WI38 (cell line): Measurements from ENCODE around the gene MLN.

Experiments used
- H3K4me3 ChIP-seq: 2 replicates; pipeline ENCODE4 v1.5.1; 2011; ENCODE audit warnings: low read depth, mild to moderate bottlenecking, control low read depth, low read length
- CTCF ChIP-seq: IDR thresholded peaks from 2 replicates; pipeline ENCODE4 v1.5.1; 2012; ENCODE audit warnings: low read depth, mild to moderate bottlenecking, control low read depth, low read length

The MLN gene

GRCh38 chr6:33847867-33848266 lies 44.1 kb upstream of the MLN start:
- no peak overlapping the region for H3K4me3 ChIP-seq
- no peak for TF ChIP-seq CTCF

GRCh38 chr6:33847078-33847477 lies 43.3 kb upstream of the MLN start:
- no peak for TF ChIP-seq CTCF
- H3K4me3 ChIP-seq = no peak overlapping the region

- no peak overlapping the region for H3K4me3 ChIP-seq
- TF ChIP-seq CTCF = no peak
Measured at GRCh38 chr6:33846226-33846625, 42.4 kb upstream of the MLN start.

GRCh38 chr6:33845031-33845745 lies 41.4 kb upstream of the MLN start:
- TF ChIP-seq CTCF = no peak
- H3K4me3 ChIP-seq = no peak overlapping the region

GRCh38 chr6:33843131-33844121 lies 39.6 kb upstream of the MLN start:
- H3K4me3 ChIP-seq = no peak overlapping the region
- TF ChIP-seq CTCF = no peak

- TF ChIP-seq CTCF = no peak
- H3K4me3 ChIP-seq = no peak overlapping the region
Measured at GRCh38 chr6:33841868-33842267, 38.1 kb upstream of the MLN start.

- no peak overlapping the region for H3K4me3 ChIP-seq
- no peak; the same call in 1 of the 2 replicates for TF ChIP-seq CTCF
Measured at GRCh38 chr6:33841070-33841469, 37.3 kb upstream of the MLN start.
